Measurements from ENCODE around the gene CDCA4.

Gene CDCA4

DNA sequence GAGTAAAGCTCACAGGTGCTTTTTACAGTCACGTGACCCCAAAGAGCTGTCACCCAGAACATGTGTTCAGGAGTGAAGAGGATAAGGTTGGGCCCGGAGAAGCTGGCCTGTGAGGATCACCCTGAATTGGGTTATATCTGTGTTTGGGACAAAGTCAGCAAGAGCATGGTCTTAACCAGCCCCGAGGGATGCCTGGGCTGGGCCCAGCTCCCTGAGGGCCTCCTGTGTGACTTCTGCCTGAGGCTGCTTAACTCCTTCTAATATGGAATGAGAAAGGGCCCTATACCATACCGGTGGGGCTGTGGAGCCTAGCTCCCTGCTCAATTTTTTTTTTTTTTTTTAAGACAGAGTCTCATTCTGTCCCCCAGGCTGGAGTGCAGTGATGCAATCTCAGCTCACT is 2.5 kb downstream of the CDCA4 start:
- in situ Hi-C loops (cut with HindIII; ENCODE audit: low sequenced_read_pairs), result no loop called here

DNA sequence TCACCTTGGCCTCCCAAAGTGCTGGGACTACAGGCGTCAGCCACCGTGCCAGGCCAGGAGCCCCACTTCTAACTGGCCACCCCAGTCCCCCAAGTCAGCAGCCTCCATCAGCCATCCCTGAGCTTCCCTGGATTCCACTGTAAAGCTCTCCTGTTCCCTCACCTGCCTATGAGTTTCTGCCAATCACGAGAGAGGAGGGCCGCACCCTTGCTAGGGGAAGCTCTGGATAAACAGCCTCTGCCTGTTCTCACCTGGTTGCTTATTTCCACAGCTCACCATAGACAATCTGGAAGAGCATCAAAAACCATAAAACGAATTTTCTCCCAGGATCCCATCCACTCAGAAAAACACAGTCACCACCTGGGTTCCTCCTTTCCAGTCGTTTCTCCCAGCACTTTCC is 5.0 kb downstream of the CDCA4 start:
- in situ Hi-C loops (cut with HindIII; ENCODE audit: low sequenced_read_pairs), result no loop called here

DNA sequence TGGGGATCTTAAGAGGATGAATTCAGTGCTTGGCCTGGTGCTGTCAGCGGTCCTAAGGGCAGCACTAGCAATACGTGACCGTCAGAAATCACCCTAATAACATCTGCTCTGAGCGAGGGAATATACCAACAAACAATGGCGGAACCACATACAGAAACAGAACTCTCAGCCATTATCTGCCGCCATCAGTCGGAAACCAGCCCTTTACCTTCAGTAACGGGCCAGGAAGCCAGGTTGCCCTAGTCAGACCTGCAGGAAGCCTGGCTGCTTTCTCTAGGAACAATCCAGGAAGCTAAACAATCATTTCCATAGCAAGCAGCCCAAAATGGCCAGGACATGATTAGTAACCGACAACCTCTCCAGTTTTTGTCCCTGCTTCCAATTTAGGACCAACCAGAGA is 5.6 kb downstream of the CDCA4 start:
- in situ Hi-C loops (cut with HindIII; ENCODE audit: low sequenced_read_pairs), result no loop called here

DNA sequence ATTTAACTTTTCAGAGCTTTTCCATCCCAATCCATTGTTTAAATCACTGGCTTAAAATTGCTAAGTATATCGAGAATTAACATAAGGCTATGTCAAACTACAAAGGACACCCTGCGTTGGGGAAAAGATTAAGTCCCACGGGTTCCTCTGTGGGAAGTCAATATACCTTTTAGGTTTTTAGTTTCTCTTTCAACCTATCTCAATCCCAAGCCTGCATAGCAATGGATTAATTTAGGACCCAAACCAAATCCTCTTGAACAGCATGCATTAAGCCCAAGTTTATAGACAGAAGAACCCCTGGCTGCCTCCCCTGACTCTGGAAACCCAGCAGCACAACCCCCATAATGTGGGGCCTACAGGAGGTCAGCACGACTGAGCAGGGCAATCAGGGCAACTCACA is 6.3 kb downstream of the CDCA4 start:
- in situ Hi-C loops (cut with HindIII; ENCODE audit: low sequenced_read_pairs), result no loop called here

DNA sequence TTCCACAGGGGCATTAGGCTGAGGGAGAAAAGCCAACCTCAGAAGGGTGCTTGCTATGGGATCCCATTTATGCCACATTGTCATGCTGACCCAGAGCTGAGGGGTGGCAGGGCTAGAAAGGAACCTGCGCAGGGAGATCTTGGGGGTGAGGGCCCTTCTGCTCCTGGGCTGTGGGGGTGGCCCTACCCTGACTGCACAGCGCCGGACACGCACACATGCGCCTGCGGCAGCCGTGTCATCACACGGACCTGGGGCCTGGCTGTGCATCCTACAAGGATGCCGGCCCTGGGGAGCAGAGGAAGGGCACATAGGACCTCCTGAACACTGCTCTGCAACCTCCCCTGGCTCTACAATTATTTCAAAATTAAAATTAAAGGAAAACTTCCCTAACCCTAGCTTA is 6.9 kb downstream of the CDCA4 start:
- in situ Hi-C loops (cut with HindIII; ENCODE audit: low sequenced_read_pairs), result no loop called here

DNA sequence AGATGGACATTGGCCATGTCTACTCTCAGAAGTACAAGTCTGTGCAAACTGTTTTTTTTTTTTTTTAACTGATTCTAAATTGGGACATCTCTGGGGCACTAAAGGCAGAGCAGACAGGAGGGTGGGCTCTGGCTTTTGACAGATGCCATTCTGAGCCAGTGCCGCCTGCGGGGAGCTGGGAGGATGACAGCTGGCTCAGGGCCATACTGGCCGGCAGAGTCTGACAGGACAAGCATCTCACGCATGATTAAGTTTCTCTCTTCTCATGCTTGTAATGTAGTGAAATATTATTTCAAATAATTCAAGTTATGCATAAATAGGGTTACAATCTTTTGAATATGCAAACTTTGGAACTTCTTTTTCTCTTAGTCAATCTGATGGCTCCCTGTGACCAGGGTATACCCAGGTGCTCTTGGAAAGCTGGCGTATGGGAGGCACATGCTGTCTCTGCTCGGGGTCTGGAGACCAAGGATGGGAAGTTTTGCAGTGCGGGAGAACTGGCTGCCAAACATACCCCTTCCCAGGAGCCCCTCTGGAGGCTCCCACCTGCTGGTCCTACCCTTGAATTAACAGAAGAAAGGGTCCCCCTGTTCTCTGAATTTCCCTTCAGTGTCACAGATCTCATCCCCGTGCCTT is 7.6 kb downstream of the CDCA4 start:
- in situ Hi-C loops (cut with HindIII; ENCODE audit: low sequenced_read_pairs), result no loop called here

DNA sequence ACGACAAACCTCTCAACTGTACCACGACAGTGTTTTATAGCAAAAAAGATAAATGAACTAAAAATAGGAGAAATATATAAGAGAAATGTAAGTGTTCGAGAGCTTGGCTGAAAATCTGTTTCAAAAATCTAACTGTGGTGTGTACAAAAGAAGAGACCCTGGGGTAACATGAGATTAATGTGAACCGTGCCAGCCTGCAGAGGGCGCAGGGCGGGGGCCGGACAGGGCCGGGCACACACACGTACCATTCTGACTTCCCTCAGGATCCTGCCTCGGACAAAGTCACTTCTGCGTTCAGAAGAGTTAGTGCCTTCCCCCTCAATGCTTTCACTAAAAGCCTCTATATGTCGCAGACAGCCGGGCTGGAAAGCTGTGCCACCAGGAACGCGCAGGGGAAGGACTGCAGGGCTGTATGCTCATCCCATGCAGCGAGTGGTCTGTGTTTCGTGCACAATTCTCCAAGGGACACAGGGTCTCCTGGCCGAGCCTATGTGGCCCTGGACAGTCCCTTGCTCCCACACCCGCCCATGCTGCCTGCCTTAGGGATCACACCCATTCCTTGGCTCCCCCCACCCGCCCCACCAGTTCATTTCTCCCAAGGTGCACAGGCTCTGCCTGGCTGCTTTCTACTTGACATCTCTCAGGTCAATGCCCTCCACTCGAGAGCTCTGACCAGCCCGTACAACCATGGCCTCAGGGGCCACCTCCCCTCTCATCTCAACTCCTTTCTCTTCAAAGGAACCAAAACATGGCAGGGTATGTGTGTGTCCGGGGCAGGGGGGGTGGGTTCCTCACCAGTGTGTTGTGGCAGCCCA is 8.5 kb downstream of the CDCA4 start:
- in situ Hi-C loops (cut with HindIII; ENCODE audit: low sequenced_read_pairs), result no loop called here

DNA sequence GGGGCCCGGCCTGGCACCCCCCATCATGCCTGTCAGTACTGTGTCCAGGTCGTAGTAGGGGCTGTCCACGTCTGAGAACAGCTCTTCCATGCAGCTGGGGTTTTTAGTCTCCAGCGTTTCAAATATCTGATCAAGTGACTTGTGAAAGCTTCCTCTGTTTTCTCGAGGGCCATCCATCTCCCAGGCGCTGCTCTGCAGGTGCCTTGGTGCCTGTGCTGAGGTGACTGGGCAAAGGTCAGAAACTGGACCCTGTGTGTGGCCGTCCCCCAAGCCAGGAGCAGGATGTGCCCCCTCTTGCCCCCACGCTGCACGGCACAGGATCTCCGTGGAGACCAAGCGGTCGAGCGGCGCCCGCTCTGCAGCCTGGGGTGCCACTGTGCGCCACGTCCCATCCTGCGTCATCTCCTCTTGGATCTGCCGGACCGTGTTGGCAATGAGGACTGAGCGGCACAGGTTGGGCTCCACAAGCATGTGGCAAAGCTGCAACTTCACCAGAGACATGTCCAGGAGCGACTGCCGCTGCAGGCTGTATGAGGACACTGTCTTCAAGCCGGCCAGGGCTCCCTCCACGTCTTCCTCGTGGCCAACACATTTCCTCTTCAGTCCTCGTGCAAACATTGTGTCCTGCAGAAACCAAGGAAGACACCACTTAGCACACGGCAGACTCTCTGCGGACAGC is 9.4 kb downstream of the CDCA4 start:
- in situ Hi-C loops (cut with HindIII; ENCODE audit: low sequenced_read_pairs), result no loop called here

DNA sequence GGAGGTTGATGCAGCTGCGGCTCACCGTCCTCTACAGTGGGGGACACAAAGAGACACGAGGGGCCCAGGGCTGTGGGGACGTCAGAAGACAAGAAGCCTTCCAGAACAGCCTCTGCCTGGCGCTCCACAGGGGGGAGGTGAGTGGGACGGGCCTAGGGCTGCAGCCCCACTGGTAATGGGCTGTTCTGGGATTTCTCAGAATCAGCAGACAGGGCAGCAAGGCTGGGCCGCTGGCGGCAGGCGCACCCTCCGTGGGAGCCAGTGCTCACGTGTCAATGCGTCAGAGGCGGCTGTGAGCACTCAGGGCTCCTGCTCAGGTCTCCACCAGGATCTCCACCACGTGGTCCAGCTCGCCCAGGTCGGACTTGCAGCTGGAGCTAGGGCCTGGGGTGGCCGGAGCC is 10.0 kb downstream of the CDCA4 start:
- in situ Hi-C loops (cut with HindIII; ENCODE audit: low sequenced_read_pairs), result no loop called here

DNA sequence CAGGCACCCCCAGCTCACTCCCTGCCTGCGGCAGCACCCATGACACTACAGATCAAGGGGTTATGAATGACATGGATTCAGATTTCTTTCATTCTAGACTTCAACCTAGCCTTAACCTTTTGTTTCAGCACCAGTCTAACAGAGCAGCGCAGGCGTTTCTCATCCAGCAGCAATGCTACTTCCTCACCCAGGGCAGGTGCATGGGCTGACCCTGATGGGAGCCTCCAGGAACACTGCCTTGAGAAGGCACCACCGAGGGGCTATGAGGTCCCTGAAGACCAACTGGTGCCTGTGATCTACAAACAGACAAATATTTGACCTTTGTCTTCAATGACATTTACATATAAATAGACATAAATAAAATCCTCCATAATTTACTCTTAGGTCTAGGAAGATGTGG is 10.8 kb downstream of the CDCA4 start:
- in situ Hi-C loops (cut with HindIII; ENCODE audit: low sequenced_read_pairs), result no loop called here

DNA sequence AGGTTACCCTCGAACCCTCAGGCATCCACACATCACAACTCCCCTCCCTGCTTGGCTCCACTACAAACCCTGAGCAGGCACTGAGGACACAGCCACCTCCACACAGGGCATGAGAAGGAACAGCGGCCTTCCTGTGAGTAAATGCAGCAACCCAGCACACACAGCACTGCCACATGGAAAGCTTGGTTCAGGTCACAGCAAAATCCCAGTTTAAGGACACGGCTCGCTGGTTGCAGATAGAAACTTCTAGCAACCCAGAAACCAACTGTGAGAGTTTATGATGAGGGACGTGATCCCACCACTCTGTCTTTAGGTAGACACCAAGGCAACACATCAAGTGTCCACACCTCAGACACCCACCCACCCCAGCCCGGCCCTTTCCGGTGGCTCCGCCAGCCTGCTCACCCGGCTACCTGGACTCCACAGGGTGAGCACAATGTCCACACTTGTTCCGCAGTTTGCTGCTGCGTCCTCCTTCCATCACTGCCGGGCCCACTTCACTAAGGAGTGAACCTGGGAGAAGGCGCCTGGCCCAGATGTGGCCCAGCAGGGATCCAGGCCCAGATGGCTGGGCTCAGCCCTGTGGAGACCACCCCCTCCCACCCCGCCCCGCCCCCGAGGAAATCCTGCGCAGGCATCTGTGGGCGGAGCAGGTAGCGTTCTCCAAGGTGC is 13.2 kb downstream of the CDCA4 start:
- in situ Hi-C loops (cut with HindIII; ENCODE audit: low sequenced_read_pairs), result no loop called here

DNA sequence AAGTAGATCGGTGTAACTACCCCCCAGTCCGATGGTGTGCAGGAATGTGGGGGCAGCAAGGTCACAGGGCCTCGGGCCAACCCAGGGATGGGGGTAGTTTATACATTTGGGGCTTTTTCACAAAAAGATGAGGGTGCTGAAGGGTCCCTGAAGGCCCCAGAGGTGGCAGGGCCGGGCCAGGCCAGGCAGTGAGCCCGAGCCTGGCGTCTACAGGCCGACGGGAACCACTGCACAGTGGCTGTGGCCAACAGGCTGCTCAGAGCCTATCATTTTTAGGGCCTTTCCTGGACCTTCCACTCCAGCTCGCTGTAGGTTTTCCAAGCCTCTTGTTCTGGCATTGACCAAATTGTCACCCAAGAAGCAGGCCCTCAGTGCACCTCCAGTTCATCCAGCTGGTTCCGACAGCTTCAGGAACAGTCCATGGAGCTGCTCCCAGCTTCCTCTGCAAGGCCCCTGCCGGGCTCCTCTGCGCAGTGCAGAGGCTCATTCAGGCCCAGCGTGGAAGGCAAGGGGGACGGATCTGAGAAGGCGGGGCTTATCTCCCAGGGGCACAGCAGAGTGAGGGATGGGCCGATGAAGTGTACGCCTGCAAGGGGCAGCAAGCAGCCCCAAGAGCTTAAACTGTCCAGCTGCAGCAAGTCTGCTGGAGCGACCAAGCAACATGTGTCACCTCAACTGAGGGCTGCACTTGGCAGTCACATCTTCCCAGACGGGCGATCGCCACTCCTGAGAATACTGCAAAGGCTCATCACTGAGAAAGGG is 13.9 kb downstream of the CDCA4 start:
- in situ Hi-C loops (cut with HindIII; ENCODE audit: low sequenced_read_pairs), result no loop called here

DNA sequence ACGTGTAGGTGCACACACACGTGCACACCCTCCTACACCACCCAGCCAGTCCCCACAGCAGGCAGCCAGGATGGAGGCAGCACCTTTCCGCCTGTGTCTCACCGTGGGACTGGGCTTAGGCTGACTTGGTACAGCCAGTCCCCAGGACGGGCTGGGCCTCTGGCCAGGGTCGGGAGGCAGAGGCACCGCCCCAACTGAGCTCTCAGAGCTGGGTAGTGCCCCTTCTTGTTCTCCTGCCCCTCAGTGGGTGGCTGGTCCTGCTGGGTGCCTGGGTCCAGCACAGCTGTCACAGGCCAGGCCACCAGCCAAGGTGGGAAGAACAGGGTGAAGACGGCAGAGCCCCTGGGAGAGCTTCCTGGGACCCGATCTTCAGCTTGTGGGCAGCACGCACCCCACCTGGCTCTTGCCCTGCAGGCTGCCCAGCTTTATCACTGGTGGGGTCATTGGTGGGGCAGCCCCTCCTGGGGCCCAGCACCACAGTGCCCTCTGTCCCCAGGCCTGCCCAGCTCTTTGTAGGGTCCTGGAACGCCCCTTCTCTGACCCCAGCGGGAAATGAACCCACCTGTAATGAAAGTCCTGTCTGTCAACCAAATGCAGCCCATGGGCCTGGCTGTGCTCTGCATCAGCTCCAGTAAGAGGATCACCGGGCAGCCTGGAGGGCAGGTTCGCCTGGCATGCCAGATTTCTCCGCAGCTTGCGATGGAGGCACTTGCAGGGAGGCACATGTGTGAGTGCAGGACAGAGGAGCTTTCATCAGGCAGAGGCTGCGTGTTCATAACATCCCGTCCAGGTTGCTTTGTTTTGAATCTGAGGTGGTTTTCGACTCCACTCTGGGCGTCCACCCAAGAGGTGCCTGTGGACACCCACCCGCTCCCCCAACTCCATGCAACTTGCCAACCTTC is 14.7 kb downstream of the CDCA4 start:
- in situ Hi-C loops (cut with HindIII; ENCODE audit: low sequenced_read_pairs), result no loop called here

DNA sequence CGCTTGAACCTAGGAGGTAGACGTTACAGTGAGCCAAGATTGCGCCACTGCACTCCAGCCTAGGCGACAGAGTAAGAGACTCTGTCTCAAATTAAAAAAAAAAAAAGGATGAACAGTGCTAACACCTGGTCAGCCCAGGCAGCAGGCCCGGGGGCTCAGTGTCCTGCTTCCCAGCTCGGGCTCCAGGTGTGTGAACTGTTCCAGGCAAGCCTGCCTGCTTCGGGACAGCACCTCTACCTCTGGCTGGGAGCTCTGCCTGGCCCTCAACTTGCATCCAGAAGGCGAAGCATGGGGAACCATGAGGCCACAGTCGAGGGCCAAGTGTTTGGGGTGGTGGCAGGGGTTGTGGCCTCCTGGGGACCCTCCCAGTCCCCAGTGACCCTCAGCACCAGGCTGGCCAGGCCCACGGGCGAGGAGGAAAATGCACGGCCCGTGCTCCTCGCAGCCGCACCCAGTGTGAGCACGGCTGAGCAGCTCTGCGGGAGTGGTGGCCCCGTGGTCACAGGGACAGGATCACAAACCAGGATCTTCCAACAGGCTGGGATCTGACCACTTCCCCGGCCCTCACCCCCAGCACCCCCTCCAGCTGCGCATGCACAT is 15.5 kb downstream of the CDCA4 start:
- in situ Hi-C loops (cut with HindIII; ENCODE audit: low sequenced_read_pairs), result no loop called here

DNA sequence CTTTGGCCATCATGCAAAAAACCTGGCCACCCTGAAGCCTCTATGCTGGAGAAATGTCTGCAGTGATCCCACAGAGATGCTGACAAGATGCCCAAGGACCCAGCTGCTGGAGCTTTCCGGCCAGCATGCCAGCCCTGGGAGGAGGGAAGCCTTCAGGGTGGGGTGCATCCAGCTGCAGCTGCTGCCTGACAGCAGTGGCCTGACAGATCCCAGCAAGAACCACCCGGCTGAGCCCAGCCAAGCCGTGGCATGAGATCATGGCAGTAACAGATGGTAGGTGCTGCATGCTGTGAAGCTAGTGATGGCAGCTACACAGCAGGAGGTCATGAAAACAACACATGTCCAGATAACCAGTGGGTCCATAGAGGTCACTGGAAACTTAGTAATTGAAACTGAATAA is 21.5 kb downstream of the CDCA4 start:
- in situ Hi-C loops (cut with HindIII; ENCODE audit: low sequenced_read_pairs), result no loop called here

DNA sequence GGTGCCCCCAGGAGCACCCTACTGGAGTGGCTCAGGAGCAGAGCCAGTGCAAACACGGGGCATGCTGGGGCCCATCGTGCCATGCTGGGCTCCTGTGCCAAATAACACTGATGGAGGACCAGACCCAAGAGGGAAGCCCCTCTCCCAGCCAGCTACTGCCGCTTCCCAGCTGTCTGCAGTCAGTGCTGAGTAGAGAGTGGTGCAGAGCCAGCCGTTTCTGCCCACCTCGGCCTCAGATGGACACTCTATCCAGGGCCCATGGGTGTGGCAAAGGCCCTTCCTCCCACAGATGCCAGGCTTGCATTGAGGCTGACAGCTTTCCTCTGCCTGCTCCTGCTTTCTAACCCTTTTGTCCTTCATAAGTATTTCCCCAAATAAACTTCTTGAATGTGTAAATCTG is 22.1 kb downstream of the CDCA4 start:
- in situ Hi-C loops (cut with HindIII; ENCODE audit: low sequenced_read_pairs), result no loop called here

DNA sequence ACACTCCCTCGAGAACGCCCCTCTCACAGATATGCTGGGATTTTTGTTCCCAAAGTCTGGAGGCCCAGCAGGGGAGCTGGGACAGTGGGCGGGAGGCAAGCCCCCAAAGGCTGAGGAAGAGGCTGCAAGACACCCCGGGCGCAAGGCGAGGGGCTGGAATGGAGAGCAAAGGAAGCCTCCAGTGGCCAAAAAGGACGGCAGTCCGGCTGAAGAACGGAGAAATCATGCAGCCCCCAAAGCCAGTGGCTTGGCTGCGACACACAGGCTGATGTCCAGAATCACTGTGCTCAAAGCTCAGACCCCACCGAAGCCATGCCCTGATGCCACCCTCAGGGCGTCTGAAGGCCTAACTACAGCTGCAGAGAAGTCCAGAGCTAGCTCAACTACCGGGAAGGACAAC is 24.4 kb downstream of the CDCA4 start:
- in situ Hi-C loops (cut with HindIII; ENCODE audit: low sequenced_read_pairs), result no loop called here

DNA sequence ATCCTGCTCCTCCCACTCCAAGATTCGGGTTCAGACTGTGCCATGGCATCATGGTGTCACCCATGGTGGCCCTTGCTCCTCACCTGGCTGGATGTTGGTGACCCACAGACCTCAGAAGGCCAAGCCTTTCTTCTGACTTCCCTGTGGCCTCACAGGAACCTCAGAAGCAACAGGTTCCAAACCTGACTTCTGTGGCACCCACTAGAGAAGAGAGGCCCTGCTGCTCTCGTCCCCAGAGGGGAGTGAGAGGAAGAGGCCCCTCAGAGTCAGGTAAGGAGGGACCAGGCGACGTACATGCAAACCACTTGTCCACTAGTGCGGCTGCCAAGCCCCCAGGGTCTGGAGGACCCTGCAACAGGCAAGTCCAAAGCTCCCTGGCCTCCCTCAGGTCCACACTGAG is 24.9 kb downstream of the CDCA4 start:
- in situ Hi-C loops (cut with HindIII; ENCODE audit: low sequenced_read_pairs), result no loop called here

DNA sequence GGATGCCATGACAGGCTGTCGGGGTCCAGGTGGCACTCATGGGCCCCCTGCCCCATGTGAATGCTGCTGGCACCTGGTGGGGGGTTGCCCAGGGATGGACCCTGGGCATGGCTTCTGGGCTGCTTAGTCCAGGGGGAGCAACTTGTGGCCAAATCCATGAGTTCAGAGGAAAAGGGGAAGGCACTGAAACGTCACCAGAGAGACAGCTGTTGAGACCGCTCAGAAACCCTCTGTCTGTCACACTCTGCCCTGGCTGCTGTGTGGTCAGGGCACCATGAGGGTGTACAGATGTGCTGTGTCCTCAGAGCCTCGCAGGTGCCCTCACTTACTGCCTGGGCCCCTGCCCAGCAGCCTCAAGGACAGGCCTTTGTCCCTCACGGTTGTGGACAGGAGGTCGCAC is 25.9 kb downstream of the CDCA4 start:
- in situ Hi-C loops (cut with HindIII; ENCODE audit: low sequenced_read_pairs), result no loop called here

Measured in DLD1 (cell line).